ENCODE results near the gene LTB4R.

Gene LTB4R, protein sequence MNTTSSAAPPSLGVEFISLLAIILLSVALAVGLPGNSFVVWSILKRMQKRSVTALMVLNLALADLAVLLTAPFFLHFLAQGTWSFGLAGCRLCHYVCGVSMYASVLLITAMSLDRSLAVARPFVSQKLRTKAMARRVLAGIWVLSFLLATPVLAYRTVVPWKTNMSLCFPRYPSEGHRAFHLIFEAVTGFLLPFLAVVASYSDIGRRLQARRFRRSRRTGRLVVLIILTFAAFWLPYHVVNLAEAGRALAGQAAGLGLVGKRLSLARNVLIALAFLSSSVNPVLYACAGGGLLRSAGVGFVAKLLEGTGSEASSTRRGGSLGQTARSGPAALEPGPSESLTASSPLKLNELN

GRCh38 chr14:24310646-24311604, at the start of gene LTB4R:
LTB4R (plus strand) TSS chr14:24311502; CDS start chr14:24315652, 4,150 bp downstream.
- peak; percentile 80 for DNase-seq

DNA sequence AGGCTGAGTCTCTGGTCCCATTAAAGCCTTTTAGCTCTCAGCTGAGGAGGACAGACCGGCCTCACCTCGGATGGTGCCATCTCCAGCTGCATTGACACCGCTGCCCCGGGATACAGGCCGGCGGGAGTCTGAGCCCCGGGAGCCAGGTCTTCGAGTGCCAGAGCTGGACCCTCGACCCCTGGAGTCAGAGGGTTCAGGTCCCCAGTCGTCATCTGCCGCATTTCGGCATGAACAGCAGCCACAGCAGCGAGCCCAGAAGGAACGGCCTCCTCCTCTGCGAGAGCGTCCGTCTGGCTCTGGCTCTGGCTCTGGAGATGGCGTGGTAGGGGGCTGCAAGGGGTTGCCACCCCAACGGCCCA, 49.4 kb upstream of the LTB4R start:
- no peak for DNase-seq

DNA sequence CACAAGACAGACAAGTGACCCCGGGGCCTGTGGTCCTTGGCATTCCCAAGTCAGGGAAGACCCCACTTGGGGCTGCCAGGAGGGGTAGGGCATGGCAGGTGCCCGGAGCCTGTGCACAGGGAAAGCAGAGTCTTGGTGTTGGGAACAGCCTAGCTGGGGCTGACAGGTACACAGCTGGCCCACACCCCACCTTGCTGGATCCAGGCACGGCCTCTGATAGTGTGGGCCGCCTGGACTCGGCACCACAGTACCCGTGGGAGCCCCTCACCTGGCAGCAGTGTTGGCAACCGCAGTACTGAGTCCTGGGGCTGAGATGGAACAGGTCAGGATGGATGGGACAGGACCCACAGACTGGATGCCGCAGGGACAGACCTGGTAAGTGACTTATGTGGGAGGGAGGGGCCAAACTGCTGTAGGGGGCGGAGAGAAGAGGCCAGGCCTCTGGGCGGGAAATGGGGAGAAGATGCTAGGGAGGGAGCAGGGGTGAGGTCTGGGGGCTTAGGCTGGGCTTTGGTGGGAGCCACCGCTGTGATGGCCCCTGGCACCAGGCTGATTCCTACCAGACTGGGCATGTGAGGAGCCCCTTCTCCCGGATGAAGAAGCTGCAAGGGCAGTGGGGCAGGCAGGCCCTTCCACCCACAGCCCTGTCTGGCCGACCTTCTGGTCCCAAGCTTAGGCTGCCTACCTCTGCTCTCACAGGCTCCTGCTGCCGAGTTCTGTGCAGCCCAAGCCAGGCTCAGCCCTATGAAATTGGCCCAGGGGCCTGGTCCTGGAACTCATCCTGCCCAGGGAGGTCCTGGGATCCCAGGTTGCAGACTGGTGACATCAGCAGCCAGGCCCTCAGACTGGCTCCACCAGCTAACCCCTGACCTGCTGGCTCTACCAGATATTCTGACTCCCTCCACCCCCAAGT, 48.2 kb upstream of the LTB4R start, which contains the start of gene TGM1:
Gene TGM1, minus strand, starts transcription at position 357 of the 913 bp plus-strand sequence. CDS start 825 bp downstream, outside the sequence.
- DNase-seq: no peak

GRCh38 chr14:24263848-24264247, 47.5 kb upstream of the LTB4R start:
- no peak for DNase-seq

GRCh38 chr14:24264298-24264697, 47.0 kb upstream of the LTB4R start:
- DNase-seq: no peak

DNA sequence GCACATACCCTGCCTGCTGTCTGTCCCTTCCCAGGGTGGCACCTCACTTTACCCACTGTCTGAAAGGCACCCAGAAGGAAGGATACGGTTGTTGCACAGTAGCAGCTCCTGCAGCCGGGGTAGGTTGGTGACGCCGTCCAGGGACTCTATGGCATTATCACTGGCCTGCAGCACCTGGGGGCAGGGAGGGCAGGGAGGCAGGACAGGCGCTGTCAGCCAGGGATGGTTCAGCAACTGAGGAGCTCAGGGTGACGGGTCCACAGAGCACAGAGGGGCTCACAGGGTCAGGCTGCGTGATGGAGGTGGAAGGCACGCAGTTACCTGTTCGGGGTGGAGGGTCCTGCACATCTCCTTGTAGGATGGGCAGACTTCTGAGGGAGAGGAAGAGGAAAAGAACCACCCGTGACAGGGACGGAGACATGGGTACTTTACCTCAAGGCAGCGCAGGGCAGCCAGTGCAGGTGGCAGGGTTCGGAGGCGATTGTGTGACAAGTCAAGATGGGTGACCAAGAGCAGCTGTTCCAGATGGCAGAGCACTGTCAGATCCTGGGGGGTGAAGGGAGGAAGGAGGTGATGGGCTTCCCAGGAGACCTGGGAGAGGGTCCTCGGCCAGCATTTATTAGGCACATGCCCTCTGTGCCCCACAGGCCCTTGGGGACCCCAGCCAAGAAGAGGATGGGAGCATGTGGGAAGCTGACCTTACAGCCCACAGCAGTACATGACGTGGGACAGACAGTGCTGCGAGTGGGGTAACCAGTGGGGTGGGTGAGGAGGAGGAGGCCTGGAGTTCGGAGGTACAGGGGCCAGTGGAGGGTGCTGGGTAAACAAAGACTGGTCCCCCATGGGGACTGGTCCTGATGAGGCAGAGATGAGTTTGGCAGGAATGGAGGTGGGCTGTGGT, 44.7 kb upstream of the LTB4R start:
- DNase-seq: no peak

DNA sequence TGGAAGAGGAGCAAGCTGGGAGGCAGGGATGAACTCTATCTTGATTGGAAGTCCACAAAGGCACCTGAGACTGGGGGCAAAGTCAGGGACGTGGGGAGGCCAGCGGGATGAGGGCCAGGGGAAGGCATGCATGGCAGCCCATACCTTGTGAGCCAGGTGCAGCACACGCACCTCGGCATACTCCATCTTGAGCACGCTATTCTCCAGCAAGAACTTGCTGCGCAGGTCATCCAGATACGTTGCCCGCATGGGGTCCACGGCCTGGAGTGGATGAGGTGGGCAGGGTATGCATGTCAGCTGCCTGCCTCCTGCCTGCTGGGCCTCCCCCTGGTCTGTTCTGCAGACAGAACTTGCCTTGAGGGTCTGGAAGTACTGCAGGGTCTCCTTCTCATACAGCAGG, 43.8 kb upstream of the LTB4R start:
- no peak for DNase-seq

DNA sequence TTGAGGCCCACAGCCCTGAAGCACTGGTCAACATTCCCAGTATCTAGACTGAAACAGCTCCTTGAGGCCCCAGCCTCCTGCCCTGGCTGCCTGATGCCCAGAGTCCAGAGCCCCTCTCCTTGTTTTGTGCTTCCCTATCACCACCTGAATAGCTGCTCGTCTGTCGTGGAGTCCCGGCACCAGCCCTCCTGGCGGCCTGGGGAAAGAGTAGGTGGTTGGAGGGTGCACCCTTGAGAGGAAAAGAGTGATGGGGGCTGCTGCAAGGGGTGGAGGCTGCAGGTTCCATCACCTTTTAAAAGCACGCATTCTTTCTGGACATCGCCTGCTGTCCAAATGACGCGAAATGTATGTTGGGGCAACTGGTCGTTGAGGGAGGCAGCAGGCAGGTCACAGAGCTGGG, 43.1 kb upstream of the LTB4R start:
- no peak for DNase-seq

- DNase-seq: no peak
Measured at GRCh38 chr14:24269368-24269767, 41.9 kb upstream of the LTB4R start.

DNA sequence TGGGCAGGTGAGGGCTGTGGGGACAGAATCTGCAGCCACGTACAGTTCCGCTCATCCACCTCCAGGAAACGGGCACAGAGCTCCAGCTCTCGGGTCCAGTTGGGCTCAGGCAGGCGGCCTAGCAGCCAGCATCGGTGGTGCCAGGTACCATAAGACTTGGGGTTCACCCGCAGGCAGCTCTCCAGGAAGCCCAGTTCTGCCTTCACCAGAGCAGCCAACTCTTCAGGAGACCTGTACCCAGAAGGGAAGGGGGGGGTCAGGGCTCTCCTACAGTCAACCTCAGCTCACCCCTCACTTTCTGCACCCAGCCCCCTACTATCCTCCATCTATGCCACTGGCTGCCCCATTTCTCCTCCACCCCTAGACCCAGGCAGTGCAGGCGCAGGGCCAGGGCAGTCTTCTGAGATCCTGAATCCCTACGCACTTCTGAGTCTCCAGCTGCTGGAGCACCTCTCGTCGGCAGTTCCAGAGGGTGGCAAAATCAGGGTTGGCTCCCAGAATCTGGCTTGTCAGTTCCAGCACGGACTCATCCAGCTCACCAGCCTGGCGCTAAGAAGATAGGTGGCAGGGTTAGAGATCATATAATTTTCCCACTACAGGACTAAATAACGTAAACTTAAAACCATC, 41.3 kb upstream of the LTB4R start:
- DNase-seq: no peak

DNA sequence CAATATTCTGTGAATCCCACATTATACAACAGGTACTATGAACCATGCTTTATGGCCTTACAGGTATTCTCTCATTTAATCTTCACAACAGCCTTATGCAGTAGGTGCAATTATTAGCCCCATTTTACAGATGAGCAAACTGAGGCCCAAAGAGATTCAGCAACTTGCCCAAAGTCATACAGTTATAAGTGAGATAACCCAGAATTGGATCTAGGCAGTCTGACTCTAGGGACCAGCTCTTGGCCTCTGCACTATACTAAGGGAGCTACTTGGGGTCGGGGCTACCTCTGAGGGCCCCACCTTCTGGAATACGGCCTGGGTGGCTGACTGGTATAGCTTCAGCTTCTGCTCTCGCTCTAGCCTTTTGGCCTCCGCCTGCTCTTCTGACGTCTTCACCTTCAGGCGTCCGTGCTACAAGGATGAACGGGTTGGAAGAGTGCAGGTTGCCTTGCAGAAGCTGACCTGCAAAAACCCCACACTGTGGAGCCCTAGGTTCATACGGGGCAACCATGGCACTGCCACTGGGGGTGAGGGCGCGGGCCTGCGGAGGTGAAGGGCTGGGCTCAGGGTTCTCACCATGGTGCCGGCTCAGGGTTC, 40.7 kb upstream of the LTB4R start:
- DNase-seq: no peak

DNA sequence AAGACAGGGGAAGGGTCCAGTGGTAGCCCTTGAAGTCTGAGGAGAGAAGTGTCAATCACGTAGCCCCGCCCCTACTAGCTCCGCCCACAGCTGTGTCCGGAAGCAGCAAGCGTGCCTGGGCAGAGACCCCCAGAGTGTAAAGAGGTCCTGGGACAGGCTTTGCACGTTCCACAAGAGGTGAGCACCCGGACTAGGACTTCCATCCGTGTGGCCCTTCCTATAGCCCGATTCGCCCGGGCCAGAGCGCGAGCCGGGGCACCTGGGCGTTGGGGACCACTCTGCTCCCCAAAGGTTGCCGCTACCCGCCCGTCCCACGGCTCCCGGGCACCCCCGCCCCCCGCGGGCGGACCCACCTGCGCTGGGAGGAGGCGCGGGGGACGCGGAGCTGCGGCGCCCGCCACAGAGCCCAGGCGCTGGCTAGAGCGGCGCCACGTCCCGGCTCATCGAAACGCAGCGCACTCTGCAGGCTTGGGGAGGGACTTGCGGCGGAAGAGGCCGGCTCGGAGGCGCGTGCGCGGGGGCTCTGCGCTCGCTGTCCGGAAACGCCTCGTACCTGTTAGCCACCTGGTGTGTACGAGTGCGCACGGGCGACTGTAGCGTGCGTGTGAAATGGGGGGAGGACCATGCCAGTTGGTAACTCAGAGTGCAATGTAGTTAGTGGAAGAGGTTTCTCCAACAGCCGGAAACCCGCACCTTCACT, 40.0 kb upstream of the LTB4R start, which contains the start of gene RABGGTA:
Gene RABGGTA, minus strand, starts transcription at position 464 of the 700 bp plus-strand sequence. CDS start 482 bp downstream, outside the sequence.
- DNase-seq: peak; percentile 96

- DNase-seq: no peak
Measured at GRCh38 chr14:24271834-24272263, 39.5 kb upstream of the LTB4R start.

GRCh38 chr14:24272467-24272866, 38.8 kb upstream of the LTB4R start:
- no peak for DNase-seq

- no peak for DNase-seq
Measured at GRCh38 chr14:24273422-24273998, 37.8 kb upstream of the LTB4R start.

DNA sequence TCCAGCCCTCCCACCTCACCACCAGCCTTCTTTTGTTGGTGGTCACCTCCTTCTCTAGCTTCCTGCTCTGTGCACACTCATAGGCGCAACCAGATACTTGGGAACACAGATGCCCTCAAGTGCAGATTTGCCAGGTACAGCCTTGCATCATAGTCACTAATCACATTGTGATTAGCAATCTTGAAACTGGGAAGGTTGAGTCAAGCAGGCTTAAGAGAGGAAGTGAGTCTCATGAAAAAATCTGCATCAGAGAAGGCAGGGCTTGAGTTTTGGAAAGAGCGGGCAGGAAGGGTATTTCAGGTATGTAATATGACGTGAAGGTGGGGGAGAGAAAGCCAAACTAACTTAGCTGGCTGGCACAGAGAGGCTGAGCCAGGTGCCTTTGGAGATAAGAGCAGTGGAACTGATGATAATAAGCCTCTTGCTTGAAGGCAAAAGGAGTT, 37.2 kb upstream of the LTB4R start:
- peak; percentile 71 for DNase-seq

GRCh38 chr14:24277071-24277470, 34.2 kb upstream of the LTB4R start:
- no peak for DNase-seq

- DNase-seq: no peak
Measured at GRCh38 chr14:24277606-24278321, 33.5 kb upstream of the LTB4R start.

DNA sequence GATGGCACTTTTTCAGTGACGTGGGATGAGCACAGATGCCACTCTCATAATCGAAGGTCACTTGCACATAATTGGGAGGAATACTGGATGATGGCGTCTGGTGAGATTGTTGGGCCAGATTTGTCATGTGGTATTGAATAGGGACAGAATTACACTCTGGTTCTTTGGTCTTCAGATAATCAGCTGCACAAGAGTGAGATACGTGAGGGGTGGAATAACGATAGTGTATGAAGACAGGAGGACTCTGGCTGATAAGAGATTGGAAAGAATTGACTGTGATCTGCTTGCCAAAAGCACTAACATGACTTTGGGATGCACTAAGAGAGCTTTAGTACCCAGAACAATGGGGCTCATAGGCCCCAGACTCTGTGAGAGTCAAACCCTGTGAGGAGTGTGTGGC, 32.9 kb upstream of the LTB4R start:
- DNase-seq: no peak
